Pulmonary artery endothelial cell (primary cell): Measurements from ENCODE around the gene SIGLEC12. TPM values are rescaled to one million over a fixed set of nuclear protein-coding genes. Genes with fewer than 3 reads are reported as not detected.

Experiments used
- DNase-seq: peaks from one replicate; pipeline ENCODE4 v3.0.0-alpha.2; 2011; ENCODE audit warnings: low read depth, low spot score
- total RNA-seq: library from RNA; depleted of rRNA; stranded (reverse); fragments of >200 nt; gene quantifications from 2 replicates; pipeline ENCODE4 v1.2.3, GENCODE V29; 2014

The SIGLEC12 gene
- not detected in 2 replicates for total RNA-seq

DNA sequence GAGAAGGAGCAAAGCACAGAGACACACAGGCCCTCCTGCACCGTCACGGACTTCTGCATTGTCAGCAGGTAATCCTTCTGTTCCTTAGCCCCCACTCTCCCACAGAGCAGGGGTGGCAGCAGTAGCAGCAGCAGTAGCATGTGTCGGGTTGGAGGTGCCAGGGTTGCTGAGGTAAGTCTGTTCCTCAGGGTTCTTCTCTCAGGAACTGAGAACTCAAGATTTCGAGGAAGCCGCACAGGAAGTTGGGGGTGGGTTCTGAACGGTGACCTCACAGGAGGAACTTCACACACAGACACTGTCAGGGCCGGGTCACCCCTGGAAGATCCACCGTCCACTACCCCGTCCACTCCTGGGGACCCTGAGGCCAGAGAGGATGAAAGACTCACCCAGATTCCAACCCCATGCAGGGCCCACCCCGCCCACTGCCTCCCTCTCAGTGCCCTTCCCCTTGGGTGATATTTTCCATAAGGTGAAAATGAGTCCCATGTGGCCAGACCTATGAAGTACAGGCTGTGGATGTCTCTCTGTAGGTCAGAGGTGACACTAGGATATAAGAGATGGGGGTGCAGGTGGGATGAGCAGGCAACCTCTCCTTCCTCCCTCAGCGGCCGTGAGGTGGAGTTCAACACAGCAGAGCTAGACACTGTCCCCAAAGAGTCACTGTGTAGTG is at the start of gene SIGLEC12:
SIGLEC12 (minus strand) TSS at position 207 of the 670 bp plus-strand sequence; CDS start at position 140, 67 bp downstream.
- DNase-seq = no peak

DNA sequence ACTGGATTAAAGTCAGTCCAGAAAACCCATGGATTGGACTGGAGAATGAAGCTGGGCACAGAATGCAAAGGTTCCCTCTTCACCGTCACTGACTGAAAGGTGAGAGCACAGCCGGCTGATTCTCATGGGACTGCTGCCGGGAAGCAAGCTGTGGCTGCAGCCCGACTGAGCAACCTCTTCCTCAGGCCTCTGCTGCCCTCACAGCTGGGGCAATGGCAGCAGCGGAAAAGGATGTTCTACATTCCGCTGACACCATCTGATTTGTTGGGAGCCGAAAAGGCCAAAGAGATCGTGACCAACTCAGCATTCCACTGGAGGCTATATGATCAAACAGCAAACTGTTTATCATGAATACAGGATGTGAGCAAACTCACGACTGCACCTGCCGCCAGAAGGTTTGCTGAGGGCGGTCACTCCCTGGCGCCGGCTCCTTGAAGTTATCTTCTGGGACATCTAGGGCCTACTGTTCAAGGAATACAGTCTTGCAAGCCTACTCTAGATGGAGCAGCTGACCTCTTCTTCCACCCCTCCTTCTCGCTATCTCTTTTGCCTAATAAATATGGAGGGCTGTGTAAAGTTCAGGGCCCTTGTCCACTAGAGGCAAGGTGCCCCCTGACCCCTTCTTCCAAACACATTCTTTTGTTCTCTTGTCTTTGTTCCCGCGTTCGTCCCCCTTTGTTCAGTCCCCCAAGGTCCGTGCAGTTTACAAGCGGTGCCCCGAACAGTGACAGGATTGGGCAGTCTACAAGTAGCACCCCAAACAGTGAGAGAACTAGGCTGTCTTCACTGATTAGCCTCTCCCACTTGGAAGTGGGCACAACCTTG is 49.5 kb upstream of the SIGLEC12 start:
- DNase-seq = no peak

DNA sequence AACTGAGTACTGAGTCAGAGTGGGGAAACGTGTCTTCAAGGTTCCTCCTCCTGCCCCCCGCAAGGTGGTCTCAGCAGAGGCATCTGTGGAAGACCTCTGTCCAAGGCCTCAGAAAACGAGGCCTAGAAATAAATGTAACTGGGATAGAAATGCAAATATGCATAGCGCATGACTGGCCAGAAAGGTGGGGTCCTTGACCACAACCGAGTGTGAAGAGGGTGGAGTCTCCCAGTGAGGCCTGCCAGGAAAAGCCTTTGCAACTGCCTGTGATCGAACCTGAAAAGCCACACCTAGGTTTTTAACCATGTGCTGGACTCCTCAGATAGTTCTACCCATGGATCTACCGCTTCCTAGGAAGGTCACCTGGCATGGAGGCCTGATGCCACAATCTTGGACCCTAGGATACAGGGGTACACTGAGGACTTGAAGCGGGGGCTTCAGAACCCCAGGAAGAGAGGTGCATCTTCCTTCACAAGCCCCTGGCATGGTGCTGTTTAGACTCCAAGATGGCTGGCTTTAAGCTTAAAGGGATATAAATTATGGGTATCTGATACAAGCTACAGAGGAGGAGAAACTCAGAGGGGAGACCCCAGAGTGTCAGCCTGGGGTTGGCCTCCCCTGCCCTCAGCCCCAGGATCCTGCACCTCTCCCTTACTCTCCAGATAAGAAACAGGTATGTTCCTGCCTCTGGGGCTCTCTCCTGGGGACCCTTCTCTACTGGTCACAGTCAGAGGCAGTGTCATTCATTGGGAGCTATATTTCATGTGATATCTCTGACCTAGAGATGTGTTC is 48.1 kb upstream of the SIGLEC12 start:
- no peak for DNase-seq

DNA sequence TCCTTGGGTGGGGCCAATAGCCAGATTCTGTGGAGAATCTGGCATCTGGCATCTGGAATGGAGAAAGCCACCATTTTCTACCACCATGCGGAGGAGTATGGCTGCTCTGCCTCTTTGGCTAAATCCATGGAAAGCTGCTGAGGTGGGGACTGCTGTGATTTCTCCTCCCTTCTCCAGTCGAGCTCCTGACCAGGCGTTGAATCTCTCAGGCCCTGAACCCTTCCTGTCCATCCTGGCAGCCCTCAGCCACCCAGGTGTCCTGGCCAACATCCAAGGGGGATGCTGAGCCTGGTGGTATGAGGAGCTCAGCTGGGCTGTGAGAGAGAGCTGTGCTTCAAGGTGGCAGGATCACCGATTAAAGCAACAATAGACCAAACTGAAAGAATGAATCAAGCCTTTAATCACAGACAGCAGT is 47.3 kb upstream of the SIGLEC12 start:
- no peak for DNase-seq

DNA sequence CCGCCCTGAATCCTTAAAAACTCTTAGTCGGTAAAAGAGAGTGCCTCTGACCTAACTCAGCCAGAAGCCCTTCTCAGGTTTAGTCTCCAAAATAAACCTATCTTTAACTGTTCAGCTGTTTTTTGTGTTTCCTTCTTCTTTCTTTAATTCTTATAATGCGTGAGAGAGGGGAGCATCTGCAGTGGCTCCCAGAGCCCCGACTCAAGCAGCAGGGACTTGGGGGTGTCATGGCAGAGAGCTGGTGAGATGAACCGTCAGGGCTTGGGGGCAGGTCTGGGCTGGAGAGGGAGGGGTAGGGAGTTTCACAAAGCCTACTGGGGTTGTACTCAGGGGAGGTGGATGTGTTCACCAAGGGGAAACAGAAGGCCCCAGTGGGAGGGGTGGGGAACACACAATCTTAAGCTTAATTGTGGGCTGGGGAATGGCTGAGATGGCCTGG is 46.6 kb upstream of the SIGLEC12 start:
- DNase-seq = no peak

- peak; percentile 75 for DNase-seq
Measured at GRCh38 chr19:51547397-51548212, 46.0 kb upstream of the SIGLEC12 start.

- DNase-seq = peak; percentile 96
Measured at GRCh38 chr19:51546650-51547396, 45.2 kb upstream of the SIGLEC12 start.

- DNase-seq = no peak
Measured at GRCh38 chr19:51546107-51546649, 44.6 kb upstream of the SIGLEC12 start.

GRCh38 chr19:51544038-51544437 is 42.4 kb upstream of the SIGLEC12 start:
- no peak for DNase-seq

GRCh38 chr19:51542699-51543098 is 41.1 kb upstream of the SIGLEC12 start:
- DNase-seq = no peak

DNA sequence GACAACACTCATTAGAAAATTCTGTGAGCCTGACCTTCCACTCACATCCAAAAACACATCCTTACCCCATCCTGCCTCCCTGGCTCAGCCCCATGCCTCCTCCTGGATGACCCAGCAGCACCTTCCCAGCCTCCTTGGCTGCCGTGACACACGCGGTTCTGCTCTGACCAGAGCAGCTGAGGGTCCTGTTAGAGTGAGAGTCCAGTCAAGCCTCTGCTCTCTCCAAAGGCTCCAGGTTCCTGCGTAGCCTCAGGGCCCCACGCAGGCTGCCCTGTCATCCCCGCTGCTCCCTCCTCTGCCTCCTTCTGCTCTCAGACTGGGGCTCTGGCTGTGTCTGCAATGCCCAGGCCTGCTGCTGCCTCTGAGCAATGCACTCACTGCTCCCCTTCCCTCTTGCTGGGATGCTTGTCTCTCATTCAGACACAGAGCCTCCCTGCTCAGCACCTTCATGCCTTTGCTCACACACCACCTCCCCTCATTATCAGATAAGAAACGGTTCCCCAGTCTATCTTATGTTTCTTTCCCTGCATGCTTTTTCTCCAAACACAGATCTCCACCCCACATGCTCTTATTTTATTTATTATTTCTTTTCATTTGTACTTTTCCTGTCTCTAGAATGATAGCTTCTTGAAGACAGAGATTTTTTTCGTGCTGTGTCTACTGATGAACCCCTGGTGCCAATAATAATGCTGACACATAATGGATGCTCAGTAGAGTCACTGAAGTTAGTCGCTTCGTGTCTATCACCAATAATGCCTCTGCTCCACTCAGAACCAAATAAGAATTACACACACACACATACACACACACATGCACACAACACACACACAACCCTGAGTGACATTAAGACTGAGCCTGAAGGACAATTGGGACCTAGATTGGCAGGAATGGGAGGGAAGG is 40.1 kb upstream of the SIGLEC12 start:
- no peak for DNase-seq

- DNase-seq = no peak
Measured at GRCh38 chr19:51539821-51540366, 38.3 kb upstream of the SIGLEC12 start.

DNA sequence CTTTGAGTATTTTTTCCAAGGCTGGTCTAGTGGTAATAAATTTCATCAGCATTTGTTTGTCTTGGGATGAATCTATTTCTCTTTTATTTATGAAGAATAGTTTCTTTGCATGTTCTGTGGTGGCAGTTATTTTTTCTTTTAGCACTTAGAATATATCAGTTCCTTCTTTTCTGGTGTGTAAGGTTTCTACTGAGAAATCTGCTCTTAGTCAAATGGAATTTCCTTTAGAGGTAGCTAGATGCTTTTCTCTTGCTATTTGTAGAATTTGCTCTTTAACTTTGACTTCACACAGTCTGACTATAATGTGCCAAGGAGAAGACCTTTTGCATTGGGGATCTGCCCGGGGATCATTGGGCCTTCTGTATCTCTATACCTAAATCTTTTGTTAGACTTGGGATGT is 33.9 kb upstream of the SIGLEC12 start:
- no peak for DNase-seq

DNA sequence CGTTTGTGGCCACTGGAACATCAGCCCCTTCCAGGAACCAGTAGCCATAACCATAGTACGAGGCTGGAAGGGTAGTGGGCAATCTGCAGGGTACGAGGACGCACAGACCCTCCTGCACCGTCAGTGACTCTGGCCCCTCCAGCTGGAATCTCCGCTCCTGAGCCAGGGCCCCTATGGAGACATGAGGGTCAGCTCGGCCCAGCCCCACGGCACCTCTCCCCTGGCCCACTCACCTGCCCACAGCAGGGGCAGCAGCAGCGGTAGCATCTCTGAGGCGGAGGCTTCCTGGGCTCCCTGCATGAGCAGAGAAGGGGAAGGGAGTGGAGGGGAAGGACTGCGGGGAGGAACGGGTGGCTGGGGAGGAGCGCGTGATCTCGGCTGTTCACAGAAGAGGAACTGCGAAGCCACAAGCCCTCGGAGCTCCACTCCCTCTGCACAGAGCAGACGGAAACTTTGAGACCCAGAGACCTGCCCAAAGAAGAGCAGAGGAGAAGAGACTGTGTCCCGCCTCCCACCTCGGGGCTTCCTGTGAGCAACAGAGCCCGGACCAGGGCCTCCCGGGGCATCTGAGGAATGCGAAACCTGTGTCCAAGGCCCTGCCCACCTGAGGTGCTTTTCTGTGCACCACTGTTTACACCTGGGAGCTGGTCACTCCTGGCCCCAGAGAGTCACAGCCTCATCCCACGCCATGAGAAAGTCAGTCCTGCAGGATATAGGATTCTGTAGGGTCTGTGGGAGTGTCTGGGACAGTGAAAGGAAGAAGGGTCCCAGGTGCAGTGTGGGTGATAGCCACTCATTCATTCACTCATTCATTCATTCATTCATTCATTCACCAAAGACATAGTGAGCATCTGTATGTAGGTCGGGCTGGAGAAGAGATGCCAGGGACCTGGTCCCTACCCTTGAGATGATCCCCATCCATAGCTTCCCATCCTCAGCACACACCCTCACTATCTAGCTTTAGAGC is 30.0 kb upstream of the SIGLEC12 start, which contains the start of gene SIGLEC6:
SIGLEC6 (minus strand) TSS at position 322 of the 967 bp plus-strand sequence; CDS start at position 300, 22 bp downstream.
- no peak for DNase-seq

GRCh38 chr19:51530616-51531015 is 29.0 kb upstream of the SIGLEC12 start:
- DNase-seq = no peak

DNA sequence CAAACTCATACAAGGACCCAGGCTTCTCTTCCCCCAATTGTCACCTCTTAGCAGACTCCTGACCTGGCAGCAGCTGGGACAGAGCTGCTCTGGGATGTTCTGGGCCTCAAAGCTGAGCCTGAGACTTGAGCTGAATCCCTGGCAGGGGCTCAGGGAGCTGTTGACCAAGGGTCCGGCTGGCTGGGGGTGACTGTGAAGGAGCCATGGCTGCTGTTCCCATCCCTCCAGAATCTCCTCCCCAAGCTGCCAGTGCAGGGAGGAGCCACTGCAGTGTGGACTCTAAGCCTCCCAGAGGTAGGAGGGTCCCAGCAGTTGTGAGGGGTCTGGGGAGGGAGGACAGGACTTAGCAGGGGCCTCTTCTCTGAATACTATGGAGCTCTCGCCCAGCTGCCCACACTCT is 27.7 kb upstream of the SIGLEC12 start:
- DNase-seq = no peak

DNA sequence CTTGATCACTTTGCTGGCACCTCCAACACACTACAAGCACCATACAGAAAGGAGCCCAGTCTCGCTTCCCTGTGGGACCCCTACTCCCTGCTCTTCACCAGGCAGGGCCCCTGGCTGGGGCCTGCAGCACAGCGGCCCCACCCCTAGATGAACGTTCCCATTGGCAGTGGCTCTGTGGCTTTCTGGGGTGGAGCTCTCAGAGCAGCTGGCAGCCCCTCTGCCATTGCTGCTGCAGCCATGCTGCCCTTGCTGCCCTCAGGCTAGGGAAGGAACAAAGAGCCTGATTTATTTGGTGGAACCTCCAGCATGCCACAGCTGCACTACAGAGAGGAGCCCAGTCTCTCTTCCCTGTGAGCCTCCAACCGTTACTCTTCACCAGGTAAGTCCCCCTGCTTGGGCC is 24.1 kb upstream of the SIGLEC12 start:
- DNase-seq = no peak
